ENCODE data around the gene DES.

DES gene

DNA sequence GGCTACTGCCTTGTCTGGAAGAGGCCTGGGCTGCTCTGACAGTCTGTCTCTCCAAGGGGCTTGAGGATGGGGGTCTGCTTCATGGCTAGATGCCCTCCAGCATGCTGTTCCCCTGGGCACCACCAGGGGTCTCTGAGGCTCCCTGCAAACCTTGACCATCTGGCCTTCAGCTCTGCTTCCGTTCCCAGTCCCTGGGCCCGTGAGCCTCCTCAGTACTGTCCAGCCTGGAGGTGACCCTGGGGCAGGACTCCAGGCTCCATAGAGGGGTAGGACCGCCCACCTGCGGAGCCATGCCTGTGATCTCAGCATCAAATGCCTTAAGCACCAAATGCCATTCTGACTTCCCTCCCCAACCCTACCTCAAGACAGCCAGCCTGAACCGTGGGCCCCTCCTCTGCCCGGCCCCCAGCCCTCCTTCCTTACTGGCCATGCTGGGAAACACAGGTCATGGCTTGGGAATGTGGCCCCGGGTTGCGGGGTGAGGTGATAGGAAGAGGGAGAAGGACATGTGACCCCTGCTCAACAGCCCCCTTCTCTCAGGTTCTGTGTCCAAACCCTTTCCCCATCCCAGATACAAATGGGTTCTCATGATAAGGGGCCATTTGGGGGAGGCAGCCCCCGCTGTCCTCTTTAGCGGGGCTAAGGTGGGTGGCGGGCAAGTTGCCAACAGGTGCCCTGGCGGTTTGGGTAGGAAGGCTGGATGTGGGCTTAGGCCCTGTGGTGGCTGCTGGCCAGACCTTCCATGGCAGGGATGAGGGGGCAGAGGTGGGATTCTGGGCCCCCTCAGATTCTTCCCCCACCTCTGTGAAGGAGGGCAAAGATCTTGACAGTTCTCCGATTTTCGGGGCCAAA lies 41.5 kb downstream of the DES start:
- no peak for FAIRE-seq

DNA sequence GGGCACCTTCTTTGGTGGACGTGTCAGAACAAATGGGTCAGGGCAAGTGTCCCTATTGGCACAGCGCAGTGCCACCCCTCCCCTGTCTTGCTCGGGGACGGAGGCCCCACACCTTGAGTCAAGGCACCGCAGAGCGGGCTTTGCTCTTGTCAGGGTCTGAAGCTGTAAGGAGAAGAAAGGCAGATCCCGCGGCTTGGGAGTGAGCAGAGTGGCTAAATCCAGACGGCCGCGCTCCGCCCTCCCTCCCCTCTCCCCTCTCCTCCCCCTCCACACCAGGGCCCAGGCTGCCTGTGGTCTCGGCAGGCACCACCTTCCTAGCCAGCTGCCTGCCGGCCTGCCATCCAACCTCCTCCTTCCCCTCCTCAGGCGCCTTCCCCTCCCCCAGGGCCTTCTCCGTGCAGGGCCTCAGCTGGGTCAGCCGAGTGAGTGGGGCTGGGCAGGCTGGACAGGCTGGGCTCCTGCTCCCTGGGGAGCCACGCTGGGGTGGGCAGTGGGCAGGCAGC lies 42.3 kb downstream of the DES start:
- FAIRE-seq, result no peak

DNA sequence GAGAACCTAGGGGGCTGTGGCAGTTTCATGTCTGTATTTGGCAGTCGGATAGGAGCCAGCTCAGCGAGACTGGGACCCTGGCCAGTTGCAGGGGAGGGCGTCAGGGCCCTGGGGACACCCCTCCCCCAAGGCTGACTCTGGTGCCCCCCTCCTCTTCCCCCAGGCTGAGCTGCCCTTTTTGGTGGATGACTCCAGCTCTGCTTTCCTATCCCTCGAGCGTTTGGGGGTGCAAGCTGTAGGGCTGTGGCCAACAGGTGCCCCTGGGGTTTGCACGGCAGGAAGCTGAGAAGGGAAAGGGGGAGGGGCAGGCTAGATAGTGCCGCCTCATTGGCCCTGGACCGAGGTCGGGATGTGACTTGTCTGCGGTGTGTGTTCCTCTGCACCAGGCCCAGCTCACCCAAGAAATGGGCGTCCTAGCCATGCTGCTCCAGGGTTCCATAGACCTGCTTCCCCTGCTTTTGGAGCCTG lies 42.9 kb downstream of the DES start:
- FAIRE-seq, result no peak

DNA sequence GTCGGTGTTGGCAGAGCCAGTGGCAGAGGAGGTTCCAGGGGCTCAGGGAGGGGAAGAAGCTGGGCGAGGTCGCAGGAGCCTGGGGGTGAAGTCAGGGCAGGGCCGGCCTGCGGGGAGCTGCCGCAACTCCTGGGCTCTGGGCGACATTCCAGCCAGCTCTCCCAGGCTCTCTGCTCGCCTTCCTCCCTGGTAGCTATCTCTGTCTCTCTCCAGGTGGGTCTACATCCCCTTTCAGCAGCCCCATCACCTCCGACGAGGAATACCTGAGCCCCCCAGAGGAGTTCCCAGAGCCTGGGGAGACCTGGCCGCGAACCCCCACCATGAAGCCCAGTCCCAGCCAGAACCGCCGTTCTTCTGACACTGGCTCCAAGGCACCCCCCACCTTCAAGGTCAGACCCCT lies 43.5 kb downstream of the DES start:
- FAIRE-seq, result no peak

DNA sequence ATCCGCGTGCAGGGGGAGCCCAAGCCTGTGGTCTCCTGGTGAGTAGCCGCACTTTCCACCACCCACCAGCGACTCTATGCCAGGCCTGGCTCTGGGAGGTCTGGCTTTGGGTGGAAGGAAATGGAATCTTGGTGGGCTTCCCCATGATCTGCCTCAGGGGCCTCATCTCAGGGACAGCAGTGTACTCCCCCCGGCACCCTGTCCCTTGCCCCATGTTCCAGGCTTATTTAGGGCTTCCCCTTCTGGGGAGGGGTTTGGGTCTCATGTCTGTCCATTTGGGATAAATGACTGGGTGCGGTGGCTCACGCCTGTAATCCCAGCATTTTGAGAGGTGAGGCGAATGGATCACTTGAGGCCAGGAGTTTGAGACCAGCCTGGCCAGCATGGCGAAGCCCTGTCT lies 44.2 kb downstream of the DES start:
- FAIRE-seq, result no peak

DNA sequence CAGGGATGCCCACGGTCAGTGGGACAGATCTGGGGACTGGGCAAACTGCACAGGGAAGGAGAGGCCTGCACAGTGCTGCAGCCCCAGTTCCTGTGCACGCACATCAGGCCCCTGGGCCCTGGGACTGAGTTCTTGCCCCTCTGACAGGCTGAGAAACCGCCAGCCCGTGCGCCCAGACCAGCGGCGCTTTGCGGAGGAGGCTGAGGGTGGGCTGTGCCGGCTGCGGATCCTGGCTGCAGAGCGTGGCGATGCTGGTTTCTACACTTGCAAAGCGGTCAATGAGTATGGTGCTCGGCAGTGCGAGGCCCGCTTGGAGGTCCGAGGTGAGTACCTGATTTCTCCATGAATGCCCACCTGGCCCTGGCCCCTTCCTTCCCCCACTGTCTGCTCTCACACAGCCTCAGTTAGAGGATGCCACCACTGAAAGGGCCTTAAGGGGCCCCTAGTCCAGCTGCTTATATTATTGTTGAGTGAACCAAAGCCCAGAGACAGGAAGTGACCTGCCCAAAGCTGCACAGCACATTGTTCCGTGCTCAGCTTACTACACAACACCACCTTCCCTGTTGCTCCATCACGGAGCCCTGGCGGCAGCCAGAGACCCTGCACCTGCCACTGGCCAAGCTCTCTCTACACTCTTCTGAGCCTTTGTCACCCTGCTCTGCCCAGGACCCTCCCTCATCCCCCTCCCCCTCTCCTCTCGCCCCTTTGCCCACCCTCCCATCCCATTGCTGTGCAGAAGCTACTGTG lies 46.3 kb downstream of the DES start:
- no peak for FAIRE-seq

DNA sequence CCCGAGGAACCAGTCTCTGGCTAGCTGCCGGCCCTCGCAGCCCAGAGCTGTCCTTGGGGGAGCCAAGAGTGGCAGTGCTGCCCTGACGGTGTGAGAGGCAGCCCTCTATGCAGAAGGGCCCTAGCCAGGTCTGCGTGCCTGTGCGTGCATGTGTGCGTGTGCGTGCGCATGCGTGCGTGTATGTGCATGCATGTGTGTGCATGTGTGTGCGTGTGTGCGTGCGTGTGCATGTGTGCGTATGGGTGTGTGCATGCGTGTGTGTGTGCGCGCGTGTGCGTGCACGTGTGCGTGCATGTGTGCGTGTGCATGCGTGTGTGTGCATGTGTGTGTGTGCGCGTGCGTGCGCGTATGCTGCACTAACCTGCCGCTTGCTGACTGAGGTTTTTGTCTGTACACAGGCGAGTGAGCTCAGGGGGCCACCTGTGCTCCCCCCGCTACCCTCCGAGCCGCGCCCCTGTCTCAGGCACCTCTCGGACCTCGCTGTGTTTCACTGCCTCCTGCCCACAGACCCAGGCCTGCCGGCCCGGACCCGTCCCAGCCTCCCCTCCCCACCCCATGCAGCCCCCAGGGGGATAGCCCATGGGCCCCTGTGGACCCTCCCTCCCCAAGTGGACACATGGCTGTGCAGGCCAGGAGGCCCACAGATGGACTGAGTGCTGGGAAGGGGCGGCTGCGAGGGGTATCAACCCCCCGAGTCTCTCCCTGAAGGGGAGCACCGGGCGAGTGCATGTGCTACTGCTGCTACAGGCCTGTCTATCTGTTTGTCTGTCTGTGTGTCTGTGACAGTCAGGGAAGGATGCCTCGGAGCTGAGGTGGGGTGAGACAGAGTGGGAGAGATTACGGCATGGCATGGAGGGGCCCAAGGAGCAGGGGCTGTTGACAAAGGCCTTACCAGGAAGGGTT lies 47.7 kb downstream of the DES start:
- no peak for FAIRE-seq

DNA sequence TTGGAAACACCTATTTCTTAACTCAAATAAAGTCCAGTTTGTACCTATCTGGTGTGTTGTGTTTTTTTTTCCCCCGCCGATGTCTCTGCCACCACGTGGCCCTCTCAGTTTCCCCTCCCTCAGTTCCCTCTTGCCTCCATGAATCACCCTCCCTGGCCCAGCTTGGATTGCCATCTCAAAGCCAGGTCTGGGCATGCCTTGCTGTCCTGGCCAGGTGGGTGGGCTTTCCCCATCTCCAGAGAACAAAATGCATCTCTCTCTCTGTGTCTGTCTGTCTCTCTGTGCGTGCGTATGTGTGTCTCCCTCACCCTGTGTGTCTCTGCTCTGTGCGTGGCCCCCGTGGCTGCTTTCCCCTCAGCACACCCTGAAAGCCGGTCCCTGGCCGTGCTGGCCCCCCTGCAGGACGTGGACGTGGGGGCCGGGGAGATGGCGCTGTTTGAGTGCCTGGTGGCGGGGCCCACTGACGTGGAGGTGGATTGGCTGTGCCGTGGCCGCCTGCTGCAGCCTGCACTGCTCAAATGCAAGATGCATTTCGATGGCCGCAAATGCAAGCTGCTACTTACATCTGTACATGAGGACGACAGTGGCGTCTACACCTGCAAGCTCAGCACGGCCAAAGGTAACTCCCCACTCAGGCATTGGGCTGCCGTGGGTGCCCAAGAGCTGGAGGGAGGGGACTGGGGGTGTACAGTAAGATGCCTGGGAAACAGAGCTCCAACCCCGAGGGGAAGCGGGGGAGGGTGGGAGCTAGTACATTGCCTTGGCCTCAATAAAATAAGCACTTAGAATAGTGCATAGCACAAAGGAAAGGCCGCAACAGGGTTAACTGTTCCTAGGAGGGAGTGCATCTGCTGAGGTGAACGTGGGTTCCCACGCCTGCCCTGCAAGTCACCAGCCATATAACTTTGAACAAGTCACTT lies 48.9 kb downstream of the DES start:
- no peak for FAIRE-seq

DNA sequence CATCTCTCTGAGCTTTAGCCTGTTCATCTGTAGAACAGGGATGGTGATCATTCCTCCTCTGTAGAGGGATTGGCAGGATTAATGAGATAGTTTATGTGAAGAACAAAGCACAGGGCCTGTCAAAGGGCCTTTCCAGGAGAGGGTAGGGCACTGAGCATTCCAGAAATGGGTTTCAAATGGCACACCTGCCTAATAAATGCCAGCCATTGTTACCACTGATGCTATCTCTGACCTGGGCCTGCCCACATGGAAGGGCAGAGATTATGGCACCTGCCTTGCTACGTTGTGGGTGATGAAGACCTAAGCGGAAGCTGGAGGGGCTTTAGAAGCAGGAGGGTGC lies 49.5 kb downstream of the DES start:
- FAIRE-seq, result no peak

DNA sequence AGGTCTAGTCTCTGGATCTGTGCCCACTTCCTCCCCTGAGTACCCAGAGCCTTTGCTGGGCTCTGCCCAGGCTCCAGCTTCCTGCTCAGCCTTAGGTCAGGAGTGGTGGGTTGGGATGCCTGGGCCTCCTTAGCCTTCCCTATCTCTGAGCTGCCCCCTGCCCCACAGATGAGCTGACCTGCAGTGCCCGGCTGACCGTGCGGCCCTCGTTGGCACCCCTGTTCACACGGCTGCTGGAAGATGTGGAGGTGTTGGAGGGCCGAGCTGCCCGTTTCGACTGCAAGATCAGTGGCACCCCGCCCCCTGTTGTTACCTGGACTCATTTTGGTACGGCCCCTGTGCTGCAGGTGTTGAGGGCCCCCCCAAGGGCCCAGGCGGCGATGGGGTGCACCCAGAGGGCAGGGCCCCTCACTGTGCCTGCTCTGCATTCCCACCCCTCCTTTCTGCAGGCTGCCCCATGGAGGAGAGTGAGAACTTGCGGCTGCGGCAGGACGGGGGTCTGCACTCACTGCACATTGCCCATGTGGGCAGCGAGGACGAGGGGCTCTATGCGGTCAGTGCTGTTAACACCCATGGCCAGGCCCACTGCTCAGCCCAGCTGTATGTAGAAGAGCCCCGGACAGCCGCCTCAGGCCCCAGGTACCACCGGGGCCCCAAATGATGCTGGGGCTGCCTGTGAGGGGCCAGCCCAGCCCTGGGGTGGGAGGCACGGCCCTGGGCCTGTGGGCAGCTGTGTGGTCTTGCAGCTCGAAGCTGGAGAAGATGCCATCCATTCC lies 50.4 kb downstream of the DES start:
- FAIRE-seq, result no peak

DNA sequence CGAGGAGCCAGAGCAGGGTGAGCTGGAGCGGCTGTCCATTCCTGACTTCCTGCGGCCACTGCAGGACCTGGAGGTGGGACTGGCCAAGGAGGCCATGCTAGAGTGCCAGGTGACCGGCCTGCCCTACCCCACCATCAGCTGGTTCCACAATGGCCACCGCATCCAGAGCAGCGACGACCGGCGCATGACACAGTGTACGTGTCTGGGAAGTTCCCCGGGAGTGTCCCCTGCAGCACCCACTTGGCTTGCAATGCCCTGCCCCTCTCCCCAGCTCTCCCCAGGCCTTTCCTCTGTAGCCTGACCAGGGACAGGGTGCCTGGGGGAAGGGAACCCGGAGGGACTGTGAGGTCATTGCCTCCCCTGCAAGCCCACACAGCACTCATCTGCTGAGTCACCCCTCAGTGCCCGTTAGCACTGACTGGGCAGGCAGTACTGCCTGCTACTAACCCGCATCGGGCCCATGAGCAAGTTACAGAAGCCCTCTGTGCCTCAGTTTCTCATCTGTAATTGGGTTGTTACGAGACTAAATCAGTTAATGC lies 51.1 kb downstream of the DES start:
- FAIRE-seq, result no peak

DNA sequence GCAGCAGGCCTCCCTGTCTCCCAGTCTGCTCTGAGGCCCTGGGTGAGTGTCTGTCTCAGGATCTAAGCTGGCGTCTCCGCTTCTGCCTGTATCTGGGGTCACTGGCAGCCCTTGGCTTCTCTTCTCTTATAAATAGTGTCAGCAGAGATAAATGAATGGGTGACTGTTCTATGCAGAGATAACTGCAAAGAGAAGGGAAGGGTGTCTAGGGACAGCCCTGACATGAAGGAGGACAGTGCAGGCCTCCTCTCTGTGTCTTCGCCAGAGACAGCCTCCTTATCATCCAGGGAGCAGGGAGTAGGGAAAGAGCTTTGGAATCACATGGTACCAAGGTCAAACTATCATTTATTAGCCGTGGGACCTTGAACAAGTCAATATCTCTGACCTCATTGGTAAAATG lies 52.3 kb downstream of the DES start:
- no peak for FAIRE-seq

DNA sequence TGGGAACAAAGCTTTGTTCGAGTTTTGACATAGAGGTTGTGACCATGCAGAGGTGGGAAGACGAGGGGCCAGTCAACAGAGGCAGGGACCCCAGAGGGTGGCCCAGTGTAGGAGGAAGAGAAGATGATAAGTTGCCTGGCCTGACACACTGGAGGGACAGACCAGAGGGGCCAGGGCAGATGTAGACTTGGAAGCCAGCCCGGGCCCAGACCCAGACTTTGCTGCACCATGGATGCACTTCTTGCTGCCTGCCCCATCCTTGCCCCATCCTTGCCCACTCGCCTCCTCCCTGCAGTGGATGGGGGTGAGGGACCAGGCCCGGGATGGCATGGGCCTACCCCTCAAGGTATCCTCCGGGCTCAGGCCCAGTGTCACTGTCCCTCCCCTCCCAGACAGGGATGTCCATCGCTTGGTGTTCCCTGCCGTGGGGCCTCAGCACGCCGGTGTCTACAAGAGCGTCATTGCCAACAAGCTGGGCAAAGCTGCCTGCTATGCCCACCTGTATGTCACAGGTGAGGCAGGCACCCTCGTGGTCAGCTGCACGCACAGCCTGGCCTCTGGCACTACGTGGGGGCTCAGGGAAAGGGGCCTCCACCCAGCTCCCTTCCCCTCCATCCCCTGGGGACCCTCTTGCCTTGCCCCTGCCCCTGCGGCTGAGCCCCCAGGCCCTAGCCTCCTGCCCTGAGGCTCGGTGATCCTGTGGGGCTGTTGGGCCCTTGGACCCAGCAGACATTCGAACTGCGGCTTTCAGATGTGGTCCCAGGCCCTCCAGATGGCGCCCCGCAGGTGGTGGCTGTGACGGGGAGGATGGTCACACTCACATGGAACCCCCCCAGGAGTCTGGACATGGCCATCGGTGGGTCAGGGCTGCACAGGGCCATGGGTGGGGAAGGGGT lies 53.5 kb downstream of the DES start:
- FAIRE-seq, result no peak

DNA sequence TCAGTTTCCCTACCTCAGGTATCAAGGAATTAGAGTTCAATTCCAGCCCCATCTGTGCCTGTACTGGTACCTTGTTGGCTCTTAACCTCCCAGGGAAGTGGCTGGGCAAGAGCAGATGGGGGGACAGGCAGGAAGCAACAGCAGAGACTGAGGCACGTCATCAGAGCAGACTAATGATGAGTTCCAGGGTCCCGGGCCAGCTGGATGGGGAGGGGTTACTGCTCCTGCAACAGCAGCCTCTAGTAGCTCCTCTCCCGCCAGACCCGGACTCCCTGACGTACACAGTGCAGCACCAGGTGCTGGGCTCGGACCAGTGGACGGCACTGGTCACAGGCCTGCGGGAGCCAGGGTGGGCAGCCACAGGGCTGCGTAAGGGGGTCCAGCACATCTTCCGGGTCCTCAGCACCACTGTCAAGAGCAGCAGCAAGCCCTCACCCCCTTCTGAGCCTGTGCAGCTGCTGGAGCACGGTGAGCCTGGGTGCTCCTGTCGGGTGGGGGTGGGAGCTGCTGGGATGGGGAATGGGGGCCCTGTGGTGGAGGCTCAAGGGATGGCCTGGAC lies 54.5 kb downstream of the DES start:
- no peak for FAIRE-seq

DNA sequence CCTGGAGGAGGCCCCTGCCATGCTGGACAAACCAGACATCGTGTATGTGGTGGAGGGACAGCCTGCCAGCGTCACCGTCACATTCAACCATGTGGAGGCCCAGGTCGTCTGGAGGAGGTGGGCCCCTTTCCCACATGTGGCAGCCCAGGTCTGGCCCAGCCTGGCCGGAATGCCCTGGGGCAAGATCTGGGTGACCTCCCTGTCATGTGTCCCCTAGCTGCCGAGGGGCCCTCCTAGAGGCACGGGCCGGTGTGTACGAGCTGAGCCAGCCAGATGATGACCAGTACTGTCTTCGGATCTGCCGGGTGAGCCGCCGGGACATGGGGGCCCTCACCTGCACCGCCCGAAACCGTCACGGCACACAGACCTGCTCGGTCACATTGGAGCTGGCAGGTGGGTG lies 55.3 kb downstream of the DES start:
- FAIRE-seq, result no peak

DNA sequence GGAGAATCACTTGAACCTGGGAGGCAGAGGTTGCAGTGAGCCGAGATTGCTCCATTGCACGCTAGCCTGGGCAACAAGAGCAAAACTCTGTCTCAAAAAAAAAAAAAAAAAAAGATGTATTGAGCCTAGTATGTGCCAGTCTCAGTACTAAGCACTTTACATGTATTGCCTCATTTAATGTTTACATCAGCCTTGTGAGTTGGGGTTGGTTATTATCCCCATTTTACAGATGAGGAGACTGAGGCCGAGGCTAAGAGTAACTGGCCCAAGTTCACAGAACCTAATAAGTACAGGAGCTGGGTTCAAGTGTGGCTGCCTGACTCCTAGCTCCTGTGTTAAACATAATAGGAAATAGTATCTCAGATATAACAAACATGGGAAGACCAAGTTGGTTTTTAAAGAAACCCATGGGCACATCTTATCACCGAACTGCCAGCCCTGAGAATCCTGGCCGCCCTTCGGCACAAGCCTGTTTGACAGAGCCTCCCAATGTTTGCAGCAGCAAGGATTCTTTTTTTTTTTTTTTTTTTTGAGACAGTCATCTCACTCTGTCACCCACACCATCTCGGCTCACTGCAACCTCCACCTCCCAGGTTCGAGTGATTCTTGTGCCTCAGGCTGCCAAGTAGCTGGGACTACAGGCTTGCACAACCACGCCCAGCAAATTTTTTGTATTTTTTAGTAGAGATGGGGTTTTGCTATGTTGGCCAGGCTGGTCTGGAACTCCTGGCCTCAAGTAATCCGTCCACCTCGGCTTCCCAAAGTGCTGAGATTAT lies 56.3 kb downstream of the DES start:
- no peak for FAIRE-seq

DNA sequence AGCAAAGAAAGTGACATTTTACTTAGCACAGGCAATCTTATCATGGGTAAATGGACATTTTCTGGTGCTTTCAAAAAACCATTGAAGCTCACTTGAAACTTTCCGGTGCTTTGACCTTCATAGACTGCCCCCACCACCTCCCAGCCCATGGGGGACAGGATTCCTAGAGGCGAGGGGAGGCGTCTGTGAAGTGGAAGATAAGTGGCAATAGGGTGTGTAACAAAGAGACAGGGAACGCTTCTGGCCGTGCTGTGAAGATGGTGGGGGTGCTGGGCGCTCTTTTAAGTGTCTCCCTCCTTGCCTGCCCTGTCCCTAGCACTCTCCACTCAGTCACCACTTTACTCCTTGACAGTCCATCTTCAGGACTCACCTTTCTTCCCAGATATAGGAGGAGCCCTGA lies 57.1 kb downstream of the DES start:
- FAIRE-seq, result no peak

Measured in G401.6 (cell line).